ENCODE results near the gene RNF19B. TPM values are rescaled to one million over a fixed set of nuclear protein-coding genes. Genes with fewer than 3 reads are reported as not detected.

The RNF19B gene
- total and polyA plus RNA-seq, 10 of the 15 experiments (the other 5 are each of a cell fraction or from before 2014, with no cell fraction given): 2.8 to 32.6 (median 16.6) TPM

- no peak overlapping the region for H2AFZ ChIP-seq (ENCODE audit: control insufficient read depth, low read depth, low read length)
- H3K4me3 ChIP-seq: no peak overlapping the region
- H3K4me2 ChIP-seq (ENCODE audit: control insufficient read depth, insufficient read depth): no peak overlapping the region
- intact Hi-C loops (cut with micrococcal nuclease; ENCODE audit: unreplicated experiment) (no loop called here), in situ Hi-C loops (cut with MboI) (no loop called here)
- H3K4me1 ChIP-seq (ENCODE audit: control insufficient read depth, insufficient read depth, low read length): peaks cover 62% of the 10 kb centered on the region
- ChIA-PET POLR2A (interaction anchor here (1.5 to 2.1 kb wide), 4 partner anchors 8 to 23 kb away, joined by 5 to 7 read pairs (median 6); no protein-coding TSS in a partner anchor), CTCF (interaction anchor here (0.9 to 2.1 kb wide), 3 partner anchors 16 to 71 kb away, joined by 5 to 6 read pairs (median 6); no protein-coding TSS in a partner anchor), SMC1A (ENCODE audit: uncharacterized antibody, unreplicated experiment) (interaction anchor here (0.7 to 2.7 kb wide), 10 partner anchors 8 to 69 kb away, joined by 3 to 15 read pairs (median 4); partner anchors contain the start of gene RNF19B), RAD21 (ENCODE audit: unreplicated experiment) (interaction anchor here (0.7 to 2.3 kb wide), 6 partner anchors 8 to 46 kb away, joined by 3 to 20 read pairs (median 4); partner anchors contain the start of gene RNF19B)
- no peak overlapping the region for H3K9ac ChIP-seq (ENCODE audit: control insufficient read depth, insufficient read depth, low read length)
- H3K36me3 ChIP-seq (ENCODE audit: control insufficient read depth in 2 of 2, insufficient read depth in 2 of 2, low read length in 1 of 2): no peaks in the 10 kb centered on the region
- ATAC-seq: no peak
- no peaks in the 10 kb centered on the region for H3K79me2 ChIP-seq (ENCODE audit: control insufficient read depth, insufficient read depth, low read length)
- H3K9me3 ChIP-seq (replicated peaks; ENCODE audit: control insufficient read depth, insufficient read depth, low read length): no peaks in the 10 kb centered on the region
- no peaks in the 10 kb centered on the region for H4K20me1 ChIP-seq (ENCODE audit: control insufficient read depth, insufficient read depth)
- TF ChIP-seq IRF5 (IDR thresholded peaks at IDR 0.05; ENCODE audit: borderline replicate concordance) (no peak), ATF7 (IDR thresholded peaks at IDR 0.05; ENCODE audit: low read depth) (no peak), STAT3 (IDR thresholded peaks at IDR 0.05; ENCODE audit: low read depth, low read length) (no peak), ZNF24 (IDR thresholded peaks at IDR 0.05) (no peak), SIN3A (IDR thresholded peaks at IDR 0.05; ENCODE audit: low read depth, low read length) (no peak)
- TF ChIP-seq, protein P1, sequence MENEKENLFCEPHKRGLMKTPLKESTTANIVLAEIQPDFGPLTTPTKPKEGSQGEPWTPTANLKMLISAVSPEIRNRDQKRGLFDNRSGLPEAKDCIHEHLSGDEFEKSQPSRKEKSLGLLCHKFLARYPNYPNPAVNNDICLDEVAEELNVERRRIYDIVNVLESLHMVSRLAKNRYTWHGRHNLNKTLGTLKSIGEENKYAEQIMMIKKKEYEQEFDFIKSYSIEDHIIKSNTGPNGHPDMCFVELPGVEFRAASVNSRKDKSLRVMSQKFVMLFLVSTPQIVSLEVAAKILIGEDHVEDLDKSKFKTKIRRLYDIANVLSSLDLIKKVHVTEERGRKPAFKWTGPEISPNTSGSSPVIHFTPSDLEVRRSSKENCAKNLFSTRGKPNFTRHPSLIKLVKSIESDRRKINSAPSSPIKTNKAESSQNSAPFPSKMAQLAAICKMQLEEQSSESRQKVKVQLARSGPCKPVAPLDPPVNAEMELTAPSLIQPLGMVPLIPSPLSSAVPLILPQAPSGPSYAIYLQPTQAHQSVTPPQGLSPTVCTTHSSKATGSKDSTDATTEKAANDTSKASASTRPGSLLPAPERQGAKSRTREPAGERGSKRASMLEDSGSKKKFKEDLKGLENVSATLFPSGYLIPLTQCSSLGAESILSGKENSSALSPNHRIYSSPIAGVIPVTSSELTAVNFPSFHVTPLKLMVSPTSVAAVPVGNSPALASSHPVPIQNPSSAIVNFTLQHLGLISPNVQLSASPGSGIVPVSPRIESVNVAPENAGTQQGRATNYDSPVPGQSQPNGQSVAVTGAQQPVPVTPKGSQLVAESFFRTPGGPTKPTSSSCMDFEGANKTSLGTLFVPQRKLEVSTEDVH (IDR thresholded peaks at IDR 0.05; ENCODE audit: low read depth, partially characterized antibody): no peak
- WGBS (ENCODE audit: insufficient coverage, insufficient replicate concordance, low lambda C conversion rate, missing lambda C conversion rate): 46% methylated on average over 1 of the region's 1 CpG
- no TSS peak for BruUV-seq (replicated peaks)
- H3K27ac ChIP-seq (ENCODE audit: control insufficient read depth, insufficient read depth): no peak overlapping the region; the same call in 1 of the 2 replicates
- FAIRE-seq: no peak
- H3K27me3 ChIP-seq (replicated peaks in 1 of 2; ENCODE audit: control insufficient read depth in 2 of 2, insufficient read depth in 2 of 2, low read length in 1 of 2): no peaks in the 10 kb centered on the region
- no peak for DNase-seq (ENCODE audit: low read depth, low spot score)
Measured at GRCh38 chr1:32985226-32985625, 20.6 kb upstream of the RNF19B start.
